ENCODE data around the gene ERVMER34-1.

The ERVMER34-1 gene

DNA sequence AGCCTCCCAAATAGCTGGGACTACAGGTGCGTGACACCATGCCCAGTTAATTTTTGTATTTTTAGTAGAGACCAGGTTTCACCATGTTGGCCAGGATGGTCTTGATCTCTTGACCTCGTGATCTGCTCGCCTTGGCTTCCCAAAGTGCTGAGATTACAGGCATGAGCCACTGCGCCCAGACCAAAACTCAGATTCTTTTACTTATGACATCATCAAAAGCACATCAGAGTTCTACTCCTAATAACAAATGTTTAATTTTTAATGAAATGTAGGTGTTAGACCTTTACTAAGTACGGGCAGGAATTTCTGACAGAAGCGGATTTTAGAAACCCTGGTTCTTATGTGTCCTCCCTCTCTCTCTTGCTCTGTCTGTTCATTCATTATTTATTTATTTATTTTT lies 38.5 kb upstream of the ERVMER34-1 start:
- H3K4me2 ChIP-seq: no peak overlapping the region
- no peak overlapping the region for H2AFZ ChIP-seq (ENCODE audit: low read depth)
- no peaks in the 10 kb centered on the region for H3K79me2 ChIP-seq (ENCODE audit: insufficient read depth, low read depth)
- no peak overlapping the region for H3K4me3 ChIP-seq (IDR thresholded peaks at IDR 0.05; ENCODE audit: insufficient read depth, low read depth, low read length)
- H4K20me1 ChIP-seq (ENCODE audit: insufficient read depth): no peaks in the 10 kb centered on the region
- H3K27ac ChIP-seq: no peak overlapping the region
- H3K36me3 ChIP-seq (ENCODE audit: insufficient read depth): no peaks in the 10 kb centered on the region
- H3K9ac ChIP-seq: no peak overlapping the region
- H3K27me3 ChIP-seq (ENCODE audit: insufficient read depth, low read depth): no peaks in the 10 kb centered on the region
- TF ChIP-seq, protein P1, sequence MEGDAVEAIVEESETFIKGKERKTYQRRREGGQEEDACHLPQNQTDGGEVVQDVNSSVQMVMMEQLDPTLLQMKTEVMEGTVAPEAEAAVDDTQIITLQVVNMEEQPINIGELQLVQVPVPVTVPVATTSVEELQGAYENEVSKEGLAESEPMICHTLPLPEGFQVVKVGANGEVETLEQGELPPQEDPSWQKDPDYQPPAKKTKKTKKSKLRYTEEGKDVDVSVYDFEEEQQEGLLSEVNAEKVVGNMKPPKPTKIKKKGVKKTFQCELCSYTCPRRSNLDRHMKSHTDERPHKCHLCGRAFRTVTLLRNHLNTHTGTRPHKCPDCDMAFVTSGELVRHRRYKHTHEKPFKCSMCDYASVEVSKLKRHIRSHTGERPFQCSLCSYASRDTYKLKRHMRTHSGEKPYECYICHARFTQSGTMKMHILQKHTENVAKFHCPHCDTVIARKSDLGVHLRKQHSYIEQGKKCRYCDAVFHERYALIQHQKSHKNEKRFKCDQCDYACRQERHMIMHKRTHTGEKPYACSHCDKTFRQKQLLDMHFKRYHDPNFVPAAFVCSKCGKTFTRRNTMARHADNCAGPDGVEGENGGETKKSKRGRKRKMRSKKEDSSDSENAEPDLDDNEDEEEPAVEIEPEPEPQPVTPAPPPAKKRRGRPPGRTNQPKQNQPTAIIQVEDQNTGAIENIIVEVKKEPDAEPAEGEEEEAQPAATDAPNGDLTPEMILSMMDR (conservative IDR thresholded peaks at IDR 0.05; ENCODE audit: low read depth, low read length): no peak
- no peaks in the 10 kb centered on the region for H3K4me1 ChIP-seq (ENCODE audit: low read depth, poor library complexity, severe bottlenecking)

DNA sequence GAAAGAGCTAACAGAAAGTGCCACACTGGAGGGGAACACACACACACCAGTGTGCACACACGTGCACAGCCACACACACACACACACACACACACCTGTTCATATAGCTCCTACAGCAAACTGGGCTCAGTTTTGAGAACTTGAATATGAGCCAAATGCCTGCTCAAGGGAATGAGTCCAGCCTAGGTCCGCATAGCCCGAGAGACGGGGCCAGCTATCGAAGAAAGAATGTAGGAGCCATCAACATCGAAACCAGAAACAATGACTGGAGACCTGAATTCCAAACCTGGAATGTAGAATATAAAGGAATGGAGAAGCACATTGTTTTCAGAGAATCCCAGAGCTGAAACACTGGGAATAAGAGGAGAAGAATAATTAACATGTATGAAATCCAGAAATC lies 37.6 kb upstream of the ERVMER34-1 start:
- Histone ChIP-seq H3K4me3 (IDR thresholded peaks at IDR 0.05; ENCODE audit: insufficient read depth, low read depth, low read length) (no peak overlapping the region), H3K27ac (no peak overlapping the region), H3K79me2 (ENCODE audit: insufficient read depth, low read depth) (no peaks in the 10 kb centered on the region), H3K27me3 (ENCODE audit: insufficient read depth, low read depth) (no peaks in the 10 kb centered on the region), H3K36me3 (ENCODE audit: insufficient read depth) (no peaks in the 10 kb centered on the region), H4K20me1 (ENCODE audit: insufficient read depth) (no peaks in the 10 kb centered on the region), H3K4me2 (no peak overlapping the region), H3K4me1 (ENCODE audit: low read depth, poor library complexity, severe bottlenecking) (no peaks in the 10 kb centered on the region), H2AFZ (ENCODE audit: low read depth) (no peak overlapping the region), H3K9ac (no peak overlapping the region)
- TF ChIP-seq, protein P1 (conservative IDR thresholded peaks at IDR 0.05; ENCODE audit: low read depth, low read length): no peak

DNA sequence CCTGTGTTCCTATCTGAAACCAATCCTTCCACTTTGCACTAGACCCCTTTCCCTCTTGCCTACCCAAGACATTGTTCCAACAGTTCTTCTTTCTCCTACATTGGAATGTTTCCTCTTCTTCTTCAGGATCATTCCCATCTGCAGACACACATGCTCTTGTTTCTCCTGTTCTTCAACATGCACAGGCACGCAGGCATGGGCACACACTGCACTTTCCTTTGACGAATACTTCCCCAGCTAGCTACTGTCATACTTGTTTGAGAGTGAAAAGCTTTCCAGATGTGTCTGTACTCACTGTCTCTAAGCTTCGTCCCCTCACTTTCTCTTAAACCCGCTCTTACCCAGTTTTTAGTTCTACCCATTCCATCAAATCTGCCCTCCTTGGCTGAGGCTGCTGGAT lies 31.8 kb upstream of the ERVMER34-1 start:
- no peak overlapping the region for H3K9ac ChIP-seq
- no peaks in the 10 kb centered on the region for H3K4me1 ChIP-seq (ENCODE audit: low read depth, poor library complexity, severe bottlenecking)
- no peak overlapping the region for H3K27ac ChIP-seq
- H4K20me1 ChIP-seq (ENCODE audit: insufficient read depth): no peaks in the 10 kb centered on the region
- no peak overlapping the region for H3K4me2 ChIP-seq
- TF ChIP-seq, protein P1 (conservative IDR thresholded peaks at IDR 0.05; ENCODE audit: low read depth, low read length): no peak
- H3K79me2 ChIP-seq (ENCODE audit: insufficient read depth, low read depth): no peaks in the 10 kb centered on the region
- H3K36me3 ChIP-seq (ENCODE audit: insufficient read depth): no peaks in the 10 kb centered on the region
- no peak overlapping the region for H3K4me3 ChIP-seq (IDR thresholded peaks at IDR 0.05; ENCODE audit: insufficient read depth, low read depth, low read length)
- H3K27me3 ChIP-seq (ENCODE audit: insufficient read depth, low read depth): no peaks in the 10 kb centered on the region
- H2AFZ ChIP-seq (ENCODE audit: low read depth): no peak overlapping the region

DNA sequence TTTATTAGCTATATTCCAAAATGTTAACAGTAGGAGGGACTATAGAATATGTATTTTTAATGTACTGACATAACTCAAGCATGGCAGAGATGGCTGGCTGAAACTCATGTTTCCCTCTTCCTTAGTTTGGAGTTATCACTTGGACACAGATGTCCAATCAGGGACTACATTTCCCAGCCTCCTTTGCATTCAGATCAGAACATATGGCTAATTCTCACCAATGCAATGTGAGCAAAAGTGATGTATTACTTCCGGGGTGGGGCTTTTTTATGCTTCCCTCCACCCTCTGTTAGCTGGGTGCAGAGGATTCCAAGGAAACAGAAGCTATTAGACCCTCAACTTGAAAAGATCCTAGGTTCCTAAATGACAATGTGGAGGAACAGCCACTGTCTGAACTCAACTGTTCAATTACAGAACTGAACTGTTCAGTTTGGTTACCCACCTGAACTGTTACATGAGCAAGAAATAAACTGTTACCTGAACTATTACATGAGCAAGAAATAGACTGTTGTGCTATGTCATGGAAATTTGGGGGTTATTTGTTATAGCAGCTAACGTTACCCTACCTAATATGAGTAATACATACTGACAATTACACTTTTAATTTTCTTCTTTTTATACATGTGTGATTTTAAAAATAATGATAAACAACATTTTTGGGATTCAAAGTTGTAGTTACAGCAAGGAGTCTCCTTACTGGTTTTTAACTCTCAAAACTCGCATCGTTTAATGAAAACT lies 29.6 kb upstream of the ERVMER34-1 start:
- no peaks in the 10 kb centered on the region for H3K27me3 ChIP-seq (ENCODE audit: insufficient read depth, low read depth)
- no peak overlapping the region for H2AFZ ChIP-seq (ENCODE audit: low read depth)
- H3K4me3 ChIP-seq (IDR thresholded peaks at IDR 0.05; ENCODE audit: insufficient read depth, low read depth, low read length): no peak overlapping the region
- no peak overlapping the region for H3K4me2 ChIP-seq
- H3K4me1 ChIP-seq (ENCODE audit: low read depth, poor library complexity, severe bottlenecking): no peaks in the 10 kb centered on the region
- H4K20me1 ChIP-seq (ENCODE audit: insufficient read depth): no peaks in the 10 kb centered on the region
- H3K36me3 ChIP-seq (ENCODE audit: insufficient read depth): no peaks in the 10 kb centered on the region
- TF ChIP-seq, protein P1 (conservative IDR thresholded peaks at IDR 0.05; ENCODE audit: low read depth, low read length): no peak
- H3K79me2 ChIP-seq (ENCODE audit: insufficient read depth, low read depth): no peaks in the 10 kb centered on the region
- H3K9ac ChIP-seq: no peak overlapping the region
- H3K27ac ChIP-seq: no peak overlapping the region

Data from KMS-11 (cell line).